NK-92 treated with Interleukin-12 subunit alpha and Interleukin-12 subunit beta, amount 100 ng/mL, for 24 hours (cell line): ENCODE measurements around the gene CCL16.
"Not testable (repeated sequence)": the region's sequence is repeated elsewhere in the genome, so short reads cannot be mapped to it uniquely, and the experiment has no call there.

Experiments used
- DNase-seq: peaks from one replicate; lab custom pipeline; 2025; lab: John Stamatoyannopoulos, UW

The CCL16 gene

GRCh38 chr17:35984140-35984539 lies 2.8 kb upstream of the CCL16 start:
- DNase-seq, result no peak

GRCh38 chr17:35982409-35983191 lies 1.3 kb upstream of the CCL16 start:
- DNase-seq, result no peak

GRCh38 chr17:35981908-35982330 lies 622 bp upstream of the CCL16 start:
- peak; percentile 39 for DNase-seq

GRCh38 chr17:35978346-35978745 lies 3.0 kb downstream of the CCL16 start:
- DNase-seq, result no peak

- DNase-seq, result no peak
Observed at GRCh38 chr17:35977509-35977908, 3.8 kb downstream of the CCL16 start.

- peak; percentile 50 for DNase-seq
Observed at GRCh38 chr17:35973333-35974260, 7.7 kb downstream of the CCL16 start.

- no peak for DNase-seq
Observed at GRCh38 chr17:35972945-35973332, 8.4 kb downstream of the CCL16 start.

- peak; percentile 7 for DNase-seq
Observed at GRCh38 chr17:35972535-35972934, 8.8 kb downstream of the CCL16 start.

GRCh38 chr17:35972066-35972465 lies 9.2 kb downstream of the CCL16 start:
- DNase-seq, result no peak

GRCh38 chr17:35969558-35970380 lies 11.5 kb downstream of the CCL16 start:
- peak; percentile 50 for DNase-seq

- no peak for DNase-seq
Observed at GRCh38 chr17:35968520-35969054, 12.7 kb downstream of the CCL16 start.

GRCh38 chr17:35965272-35965671 lies 16.0 kb downstream of the CCL16 start:
- DNase-seq, result no peak

- DNase-seq, result no peak
Observed at GRCh38 chr17:35963663-35964062, 17.6 kb downstream of the CCL16 start.

- no peak for DNase-seq
Observed at GRCh38 chr17:35953720-35954119, 27.6 kb downstream of the CCL16 start.

GRCh38 chr17:35949401-35949800 lies 31.9 kb downstream of the CCL16 start:
- DNase-seq, result no peak

- DNase-seq, result no peak
Observed at GRCh38 chr17:35948092-35948491, 33.2 kb downstream of the CCL16 start.

GRCh38 chr17:35947156-35947585 lies 34.1 kb downstream of the CCL16 start:
- DNase-seq, result peak; percentile 44

GRCh38 chr17:35944151-35944550 lies 37.1 kb downstream of the CCL16 start:
- DNase-seq, result no peak

GRCh38 chr17:35943537-35943936 lies 37.8 kb downstream of the CCL16 start, which contains the start of gene LYZL6:
TSS of gene LYZL6 (minus strand) at chr17:35943713. CDS start at chr17:35939356, 4,357 bp downstream.
- no peak for DNase-seq

- no peak for DNase-seq
Observed at GRCh38 chr17:35942588-35943186, 38.6 kb downstream of the CCL16 start.

GRCh38 chr17:35938492-35938891 lies 42.8 kb downstream of the CCL16 start:
- not testable (repeated sequence) for DNase-seq
